Muscle of leg (tissue), 11 donors: ENCODE measurements around the gene CA5A. TPM values are rescaled to one million over a fixed set of nuclear protein-coding genes. Genes with fewer than 3 reads are reported as not detected.

ENCODE experiments used
- DNase-seq: peaks from one replicate; pipeline ENCODE4 v3.0.0; 2013
- H3K27ac ChIP-seq: one replicate; pipeline ENCODE4 v1.5.1; 2013; ENCODE audit warnings: mild to moderate bottlenecking, low read length, control low read depth
- H3K27me3 ChIP-seq: one replicate; pipeline ENCODE4 v1.6.1; 2013; ENCODE audit warnings: low read length; ENCODE audit not compliant: control insufficient read depth, insufficient read depth
- H3K36me3 ChIP-seq: one replicate; pipeline ENCODE4 v1.6.1; 2013; ENCODE audit warnings: low read length; ENCODE audit not compliant: control insufficient read depth, insufficient read depth
- H3K4me1 ChIP-seq: one replicate; pipeline ENCODE4 v1.6.1; 2013; ENCODE audit warnings: low read length; ENCODE audit not compliant: control insufficient read depth, insufficient read depth
- H3K4me3 ChIP-seq: one replicate; pipeline ENCODE4 v1.5.1; 2013; ENCODE audit warnings: low read length, control low read depth
- H3K9me3 ChIP-seq: replicated peaks from 2 replicates; pipeline ENCODE4 v1.6.1; 2013; ENCODE audit warnings: low read depth, low read length; ENCODE audit not compliant: control insufficient read depth
- WGBS: methylation state at CpG from one replicate; pipeline ENCODE4 v1.1.5; 2013; ENCODE audit warnings: missing lambda C conversion rate; ENCODE audit not compliant: insufficient coverage; 5-methylcytosine and 5-hydroxymethylcytosine counted together
- polyA plus RNA-seq, 8 donors: library from polyadenylated mRNA; unstranded; fragments of 120-200 nt; gene quantifications; one replicate each; pipeline versions ENCODE4 v1.2.1 to v1.2.3, GENCODE V29; 2013; ENCODE audit warnings: inconsistent platforms in 1 of 8, low replicate concordance in 1 of 8; ENCODE audit not compliant: insufficient read length in 8 of 8, insufficient read depth in 1 of 8
- total RNA-seq: library from RNA; stranded (reverse); fragments of 120-200 nt; gene quantifications from one replicate; pipeline ENCODE4 v1.2.4, GENCODE V29; 2013

The CA5A gene
- total and polyA plus RNA-seq, 9 donors: 0.03 to 0.26 (median 0.06) TPM; not detected in 3

- Histone ChIP-seq H3K4me3 (no peak overlapping the region), H3K4me1 (no peaks in the 10 kb centered on the region), H3K36me3 (no peaks in the 10 kb centered on the region), H3K27ac (no peak overlapping the region), H3K9me3 (no peaks in the 10 kb centered on the region), H3K27me3 (peaks cover 22% of the 10 kb centered on the region)
- 75% methylated on average over 20 of the region's 26 CpGs for WGBS
- DNase-seq: no peak
Measured at GRCh38 chr16:87924811-87925670, 11.3 kb downstream of the CA5A start.

- no peak overlapping the region for H3K27ac ChIP-seq
- H3K9me3 ChIP-seq: no peaks in the 10 kb centered on the region
- WGBS: 77% methylated on average over 23 of the region's 27 CpGs
- no peaks in the 10 kb centered on the region for H3K36me3 ChIP-seq
- DNase-seq: no peak
- no peak overlapping the region for H3K4me3 ChIP-seq
- peaks cover 24% of the 10 kb centered on the region for H3K27me3 ChIP-seq
- peaks cover under 1% of the 10 kb centered on the region for H3K4me1 ChIP-seq
Measured at GRCh38 chr16:87924041-87924810, 12.1 kb downstream of the CA5A start.

- H3K9me3 ChIP-seq: no peaks in the 10 kb centered on the region
- no peak overlapping the region for H3K4me3 ChIP-seq
- H3K27ac ChIP-seq: no peak overlapping the region
- H3K4me1 ChIP-seq: peaks cover 14% of the 10 kb centered on the region
- H3K27me3 ChIP-seq: peaks cover 25% of the 10 kb centered on the region
- WGBS: 69% methylated on average over 12 of the region's 14 CpGs
- H3K36me3 ChIP-seq: no peaks in the 10 kb centered on the region
- no peak for DNase-seq
Measured at GRCh38 chr16:87922250-87922871, 14.0 kb downstream of the CA5A start.

GRCh38 chr16:87921236-87921773 is 15.0 kb downstream of the CA5A start:
- peaks cover 14% of the 10 kb centered on the region for H3K4me1 ChIP-seq
- no peak overlapping the region for H3K27ac ChIP-seq
- DNase-seq: no peak
- no peak overlapping the region for H3K4me3 ChIP-seq
- no peaks in the 10 kb centered on the region for H3K36me3 ChIP-seq
- peaks cover 16% of the 10 kb centered on the region for H3K27me3 ChIP-seq
- H3K9me3 ChIP-seq: no peaks in the 10 kb centered on the region
- 70% methylated on average over 8 of the region's 13 CpGs for whole genome bisulfite sequencing

- peaks cover 10% of the 10 kb centered on the region for H3K27me3 ChIP-seq
- no peak overlapping the region for H3K27ac ChIP-seq
- DNase-seq: no peak
- 59% methylated on average over 5 of the region's 10 CpGs for WGBS
- no peak overlapping the region for H3K4me3 ChIP-seq
- peaks cover 14% of the 10 kb centered on the region for H3K4me1 ChIP-seq
- no peaks in the 10 kb centered on the region for H3K36me3 ChIP-seq
- no peaks in the 10 kb centered on the region for H3K9me3 ChIP-seq
Measured at GRCh38 chr16:87919681-87919994, 16.7 kb downstream of the CA5A start.

GRCh38 chr16:87918866-87919680 is 17.3 kb downstream of the CA5A start:
- Histone ChIP-seq H3K4me1 (peaks cover 14% of the 10 kb centered on the region), H3K27me3 (peaks cover 8% of the 10 kb centered on the region), H3K9me3 (no peaks in the 10 kb centered on the region), H3K4me3 (peak overlapping the region; percentile 10), H3K36me3 (no peaks in the 10 kb centered on the region), H3K27ac (peak overlapping the region; percentile 55)
- WGBS: 20% methylated on average over 29 of the region's 37 CpGs
- peak; percentile 93 for DNase-seq

GRCh38 chr16:87918338-87918737 is 18.0 kb downstream of the CA5A start:
- Histone ChIP-seq H3K9me3 (no peaks in the 10 kb centered on the region), H3K27me3 (peaks cover 8% of the 10 kb centered on the region), H3K27ac (peak overlapping the region; percentile 55), H3K4me3 (peak overlapping the region; percentile 10), H3K4me1 (peaks cover 14% of the 10 kb centered on the region), H3K36me3 (no peaks in the 10 kb centered on the region)
- peak; percentile 77 for DNase-seq
- 32% methylated on average over 13 of the region's 13 CpGs for WGBS

- peaks cover 6% of the 10 kb centered on the region for H3K27me3 ChIP-seq
- H3K4me1 ChIP-seq: peaks cover 14% of the 10 kb centered on the region
- no peak for DNase-seq
- no peak overlapping the region for H3K4me3 ChIP-seq
- 75% methylated on average over 9 of the region's 9 CpGs for WGBS
- H3K36me3 ChIP-seq: no peaks in the 10 kb centered on the region
- H3K27ac ChIP-seq: no peak overlapping the region
- H3K9me3 ChIP-seq: no peaks in the 10 kb centered on the region
Measured at GRCh38 chr16:87917503-87917902, 18.8 kb downstream of the CA5A start.

- Histone ChIP-seq H3K4me3 (no peak overlapping the region), H3K36me3 (no peaks in the 10 kb centered on the region), H3K4me1 (peaks cover 27% of the 10 kb centered on the region), H3K27me3 (peaks cover 3% of the 10 kb centered on the region), H3K9me3 (no peaks in the 10 kb centered on the region), H3K27ac (no peak overlapping the region)
- no peak for DNase-seq
- WGBS: 97% methylated on average over 15 of the region's 25 CpGs
Measured at GRCh38 chr16:87914812-87915211, 21.5 kb downstream of the CA5A start.
